Activated naive CD8-positive, alpha-beta T cell treated with anti-CD3 and anti-CD28 coated beads, Interleukin-2, amount 10 ng/mL, durations not matched to agents 7 days and 5 days (primary cell): ENCODE measurements around the gene ABCC3. TPM values are rescaled to one million over a fixed set of nuclear protein-coding genes. Genes with fewer than 3 reads are reported as not detected.
"Not testable (repeated sequence)": the region's sequence is repeated elsewhere in the genome, so short reads cannot be mapped to it uniquely, and the experiment has no call there.

Experiments used
- ATAC-seq: fragments of 150-1000 bp; cut with Tn5 transposase; one replicate; pipeline ENCODE4 v1.10.0; 2021; ENCODE audit warnings: low read depth, moderate library complexity
- POLR2A ChIA-PET: fragments of 350-600 bp; sonication (Branson Sonifier 250); formaldehyde crosslinking; loops from one replicate; lab custom pipeline; 2021; ENCODE audit warnings: antibody characterized with exemption; lab: Charles Lee
- DNase-seq: peaks from one replicate; pipeline ENCODE4 v3.0.0; 2021
- H3K27ac Mint-ChIP-seq: one replicate; pipeline ENCODE4 v1.8.0; 2022; ENCODE audit warnings: mild to moderate bottlenecking, mixed read lengths
- H3K27me3 Mint-ChIP-seq: one replicate; pipeline ENCODE4 v1.8.0; 2022; ENCODE audit warnings: mild to moderate bottlenecking, moderate library complexity, mixed read lengths
- H3K36me3 Mint-ChIP-seq: one replicate; pipeline ENCODE4 v1.8.0; 2021; ENCODE audit warnings: mild to moderate bottlenecking, mixed read lengths
- H3K4me1 Mint-ChIP-seq: one replicate; pipeline ENCODE4 v1.8.0; 2021; ENCODE audit warnings: mixed read lengths
- H3K4me3 Mint-ChIP-seq: one replicate; pipeline ENCODE4 v1.8.0; 2022; ENCODE audit warnings: mild to moderate bottlenecking, moderate library complexity, mixed read lengths
- H3K9me3 Mint-ChIP-seq: one replicate; pipeline ENCODE4 v1.8.0; 2021; ENCODE audit warnings: mixed read lengths
- total RNA-seq, 2 experiments: library from RNA; stranded (reverse); gene quantifications; one replicate each; pipeline ENCODE4 v1.2.3, GENCODE V29; 2021

ABCC3 gene
- total RNA-seq, 2 experiments from 2014 or later: 0.77 to 1.4 TPM

DNA sequence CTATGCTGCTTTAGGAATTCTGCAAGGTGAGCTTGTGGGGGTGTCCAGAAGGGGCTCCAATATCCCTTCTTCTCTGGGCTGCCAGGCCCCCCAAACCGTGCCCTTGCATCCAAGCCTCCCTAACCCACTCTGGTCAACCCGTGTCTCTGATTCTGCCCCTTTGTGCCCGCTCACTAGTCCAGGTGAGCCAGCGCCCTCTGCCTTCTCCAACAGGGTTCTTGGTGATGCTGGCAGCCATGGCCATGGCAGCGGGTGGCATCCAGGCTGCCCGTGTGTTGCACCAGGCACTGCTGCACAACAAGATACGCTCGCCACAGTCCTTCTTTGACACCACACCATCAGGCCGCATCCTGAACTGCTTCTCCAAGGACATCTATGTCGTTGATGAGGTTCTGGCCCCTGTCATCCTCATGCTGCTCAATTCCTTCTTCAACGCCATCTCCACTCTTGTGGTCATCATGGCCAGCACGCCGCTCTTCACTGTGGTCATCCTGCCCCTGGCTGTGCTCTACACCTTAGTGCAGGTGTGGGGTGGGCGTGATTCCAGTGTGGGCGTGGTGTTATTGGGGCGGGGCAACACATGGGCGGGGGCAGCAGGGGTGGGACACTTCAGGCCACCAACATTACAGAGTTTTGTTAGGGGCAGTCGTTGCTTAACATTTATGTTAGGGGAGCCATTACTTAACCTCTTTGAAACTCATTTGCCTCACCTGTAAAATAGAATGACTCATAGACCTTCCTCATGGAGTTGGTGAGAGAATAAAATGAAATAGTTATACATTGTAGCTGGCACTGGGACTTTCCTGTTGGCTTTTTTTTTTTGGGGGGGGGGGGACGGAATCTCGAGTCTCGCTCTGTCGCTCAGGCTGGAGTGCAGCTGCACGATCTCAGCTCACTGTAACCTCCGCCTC, 41.6 kb downstream of the ABCC3 start:
- no peaks in the 10 kb centered on the region for H3K36me3 Mint-ChIP-seq

GRCh38 chr17:50677851-50678375, 43.2 kb downstream of the ABCC3 start:
- Mint-ChIP-seq H3K9me3 (no peaks in the 10 kb centered on the region), H3K4me3 (no peak overlapping the region), H3K27ac (no peak overlapping the region), H3K27me3 (peaks cover 16% of the 10 kb centered on the region), H3K36me3 (no peaks in the 10 kb centered on the region), H3K4me1 (peaks cover 4% of the 10 kb centered on the region)
- ATAC-seq: no peak
- DNase-seq: no peak
- POLR2A ChIA-PET: no interaction called here

More for the DNA sequence above, 41.6 kb downstream of the ABCC3 start:
- H3K4me3 Mint-ChIP-seq: no peak overlapping the region
- no peak overlapping the region for H3K27ac Mint-ChIP-seq
- H3K27me3 Mint-ChIP-seq: peaks cover 8% of the 10 kb centered on the region
- no peaks in the 10 kb centered on the region for H3K9me3 Mint-ChIP-seq
- DNase-seq (no peak), ATAC-seq (no peak)
- POLR2A ChIA-PET: no interaction called here
- H3K4me1 Mint-ChIP-seq: peaks cover 3% of the 10 kb centered on the region

DNA sequence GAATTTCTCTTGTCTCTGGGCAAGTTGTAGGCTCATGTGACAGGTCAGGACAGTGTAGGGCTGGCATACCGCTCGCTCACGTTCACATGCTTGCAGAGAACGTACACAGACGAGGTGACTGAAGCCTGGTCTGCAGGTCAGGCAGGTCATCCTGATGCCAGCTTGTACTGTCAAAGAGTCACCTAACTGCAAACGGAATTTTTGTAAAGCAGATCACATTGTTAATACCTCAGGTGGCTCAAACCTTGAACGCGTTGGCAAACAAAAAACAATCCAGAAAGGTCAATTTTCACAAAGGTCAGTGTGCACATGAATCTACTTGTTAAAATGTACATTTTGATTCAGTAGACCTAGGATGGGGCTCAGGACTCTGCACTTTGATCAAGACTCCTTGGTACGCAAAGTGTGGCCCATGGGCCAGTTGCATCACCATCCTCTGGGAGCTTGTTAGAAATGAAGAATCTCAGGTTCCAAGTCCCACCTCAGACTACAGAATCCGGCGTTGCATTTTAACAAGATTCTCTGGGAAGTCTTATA, 44.4 kb downstream of the ABCC3 start:
- POLR2A ChIA-PET: no interaction called here
- no peaks in the 10 kb centered on the region for H3K9me3 Mint-ChIP-seq
- no peaks in the 10 kb centered on the region for H3K36me3 Mint-ChIP-seq
- H3K27me3 Mint-ChIP-seq: peaks cover 16% of the 10 kb centered on the region
- DNase-seq (no peak), ATAC-seq (no peak)
- H3K27ac Mint-ChIP-seq: no peak overlapping the region
- H3K4me1 Mint-ChIP-seq: peaks cover 4% of the 10 kb centered on the region
- H3K4me3 Mint-ChIP-seq: no peak overlapping the region

DNA sequence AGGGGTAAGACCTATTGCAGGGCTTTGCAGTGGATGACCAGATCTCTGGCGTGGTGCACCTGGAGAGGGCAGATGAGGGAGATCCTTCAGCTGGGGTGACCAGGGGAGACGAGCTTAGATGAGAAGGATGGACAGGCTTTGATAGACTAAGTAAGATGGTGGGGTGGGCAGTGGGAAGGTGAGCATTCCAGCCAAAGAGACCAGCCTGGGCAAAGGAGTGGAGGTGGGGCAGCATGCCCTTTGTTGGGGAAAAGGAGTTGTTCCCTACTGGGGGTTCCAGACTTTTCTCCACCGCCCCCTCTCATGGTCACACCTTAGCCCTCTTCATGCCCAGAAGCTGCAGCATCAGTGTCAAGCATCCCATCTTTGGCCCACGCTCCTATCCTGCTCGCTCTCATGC, 45.4 kb downstream of the ABCC3 start:
- Mint-ChIP-seq H3K27ac (no peak overlapping the region), H3K4me3 (no peak overlapping the region), H3K4me1 (peaks cover 4% of the 10 kb centered on the region), H3K36me3 (no peaks in the 10 kb centered on the region), H3K9me3 (no peaks in the 10 kb centered on the region), H3K27me3 (peaks cover 16% of the 10 kb centered on the region)
- DNase-seq (no peak), ATAC-seq (no peak)
- POLR2A ChIA-PET: no interaction called here

DNA sequence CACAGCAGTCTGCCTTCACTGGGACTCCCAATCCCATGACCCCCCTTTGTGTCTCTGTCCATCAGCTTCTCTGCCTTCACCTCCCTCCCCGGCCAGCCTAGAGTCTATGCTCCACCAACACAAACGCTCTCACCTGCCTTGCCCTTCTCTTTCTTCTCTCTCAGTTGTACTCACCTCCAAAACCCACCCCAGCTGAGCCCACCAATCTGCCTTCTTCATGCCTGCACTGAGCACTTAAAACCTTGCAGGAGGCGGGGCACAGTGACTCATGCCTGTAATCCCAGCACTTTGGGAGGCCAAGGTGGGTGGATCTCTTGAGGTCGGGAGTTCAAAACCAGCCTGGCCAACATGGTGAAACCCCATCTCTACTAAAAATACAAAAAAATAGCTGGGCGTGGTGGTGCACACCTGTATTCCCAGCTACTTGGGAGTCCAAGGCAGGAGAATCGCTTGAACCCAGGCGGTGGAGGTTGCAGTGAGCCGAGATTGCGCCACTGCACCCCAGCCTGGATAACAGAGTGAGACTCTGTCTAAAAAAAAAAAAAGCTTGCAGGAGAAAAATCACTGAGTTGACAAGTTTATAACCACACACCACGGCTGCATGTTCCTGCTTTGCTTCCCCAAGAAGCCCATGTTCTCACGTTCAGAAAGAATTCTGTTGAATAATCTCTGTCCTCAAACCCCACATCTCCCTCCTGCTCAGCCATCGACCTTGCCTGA, 46.0 kb downstream of the ABCC3 start:
- H3K4me1 Mint-ChIP-seq, DNase-seq, POLR2A ChIA-PET, H3K9me3 Mint-ChIP-seq, H3K36me3 Mint-ChIP-seq, ATAC-seq, H3K4me3 Mint-ChIP-seq, H3K27ac Mint-ChIP-seq: not testable (repeated sequence)
- H3K27me3 Mint-ChIP-seq: peaks cover 16% of the 10 kb centered on the region

DNA sequence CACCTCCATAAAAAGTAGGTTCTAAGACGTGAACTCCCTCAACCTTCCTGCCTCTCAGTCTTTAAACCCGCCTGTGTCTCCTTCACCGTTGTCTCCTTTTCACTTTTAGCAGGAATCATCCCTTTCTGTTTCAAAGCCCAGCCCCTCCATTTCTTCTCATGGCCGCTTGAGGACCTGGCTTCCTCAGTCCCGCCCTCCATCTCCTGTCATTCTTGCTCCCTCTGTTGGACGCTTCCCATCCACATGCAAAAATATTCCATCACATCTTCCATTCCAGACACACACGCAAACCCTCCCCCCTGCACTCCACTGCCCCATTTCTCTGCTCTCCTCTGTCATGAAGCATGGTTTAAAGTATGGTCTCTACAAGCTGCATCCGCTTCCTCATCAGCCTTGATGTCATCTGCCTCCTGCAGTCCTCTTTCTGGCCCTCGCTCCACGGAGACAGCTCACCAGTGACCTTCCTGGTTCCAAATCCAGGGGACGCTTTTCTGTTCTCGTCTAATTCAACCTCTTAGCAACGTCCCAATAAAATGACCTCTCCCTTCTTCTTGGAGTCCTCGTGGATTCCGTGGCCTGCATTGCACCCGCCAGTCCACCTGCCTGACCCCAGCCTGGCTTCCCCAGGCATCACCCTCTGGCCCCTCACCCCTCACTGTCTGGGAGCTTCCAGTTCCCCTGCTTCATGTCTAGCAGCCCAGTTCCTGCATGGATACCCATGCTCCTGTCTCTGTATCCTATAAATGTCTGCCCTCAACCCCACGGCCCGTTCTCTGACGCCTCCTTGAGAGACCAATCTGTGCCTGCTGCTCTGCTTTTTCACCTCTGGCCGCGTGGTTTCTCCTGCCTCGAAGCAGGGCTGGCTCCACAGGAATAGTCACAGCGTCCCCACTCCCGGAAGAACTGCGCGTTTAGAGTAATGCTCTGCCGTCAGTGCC, 46.9 kb downstream of the ABCC3 start:
- H3K9me3 Mint-ChIP-seq: no peaks in the 10 kb centered on the region
- ATAC-seq (no peak), DNase-seq (no peak)
- H3K27me3 Mint-ChIP-seq: peaks cover 16% of the 10 kb centered on the region
- no peaks in the 10 kb centered on the region for H3K36me3 Mint-ChIP-seq
- no peak overlapping the region for H3K4me3 Mint-ChIP-seq
- POLR2A ChIA-PET: no interaction called here
- peaks cover 4% of the 10 kb centered on the region for H3K4me1 Mint-ChIP-seq
- H3K27ac Mint-ChIP-seq: no peak overlapping the region

DNA sequence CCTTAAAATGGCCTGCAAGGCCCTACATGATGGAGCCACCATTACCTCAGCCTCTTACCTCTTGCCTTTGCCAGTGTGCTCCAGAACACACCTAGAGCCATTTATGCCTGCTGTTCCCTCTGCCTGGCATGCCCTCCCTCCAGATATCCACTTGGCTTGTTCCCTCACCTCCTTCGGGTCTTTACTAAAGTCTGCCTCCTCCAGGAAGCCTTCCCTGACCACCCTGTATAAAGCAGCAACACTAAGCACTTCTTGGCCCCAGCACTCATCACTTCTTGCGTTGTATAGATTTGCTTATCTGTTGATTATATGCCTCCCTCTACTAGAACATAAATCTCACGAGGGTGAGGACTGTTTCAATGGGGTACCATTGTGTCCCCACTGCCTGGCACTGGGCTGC, 47.8 kb downstream of the ABCC3 start:
- POLR2A ChIA-PET: no interaction called here
- Mint-ChIP-seq H3K9me3 (no peaks in the 10 kb centered on the region), H3K27me3 (peaks cover 16% of the 10 kb centered on the region), H3K4me3 (no peak overlapping the region), H3K4me1 (peaks cover 4% of the 10 kb centered on the region), H3K36me3 (no peaks in the 10 kb centered on the region), H3K27ac (no peak overlapping the region)
- DNase-seq: no peak
- no peak for ATAC-seq

DNA sequence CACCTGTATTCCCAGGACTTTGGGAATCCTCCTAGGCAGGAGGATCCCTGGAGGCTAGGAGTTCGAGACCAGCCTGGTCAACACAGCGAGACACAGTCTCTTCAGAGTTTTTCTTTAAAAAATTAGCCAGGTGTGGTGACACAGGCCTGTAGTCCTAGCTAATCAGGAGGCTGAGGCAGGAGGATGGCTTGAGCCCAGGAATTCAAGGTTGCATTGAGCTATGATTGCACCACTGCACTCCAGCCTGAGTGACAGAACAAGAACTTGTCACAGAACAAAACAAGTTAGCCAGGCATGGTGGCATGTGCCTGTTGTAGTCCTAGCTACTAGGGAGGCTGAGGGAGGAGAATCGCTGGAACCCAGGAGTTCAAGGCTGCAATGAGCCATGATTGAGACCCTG, 48.3 kb downstream of the ABCC3 start:
- H3K27ac Mint-ChIP-seq: no peak overlapping the region
- H3K36me3 Mint-ChIP-seq: no peaks in the 10 kb centered on the region
- H3K9me3 Mint-ChIP-seq: no peaks in the 10 kb centered on the region
- no peak for ATAC-seq
- no peak overlapping the region for H3K4me3 Mint-ChIP-seq
- POLR2A ChIA-PET: no interaction called here
- no peak for DNase-seq
- peaks cover 16% of the 10 kb centered on the region for H3K27me3 Mint-ChIP-seq
- H3K4me1 Mint-ChIP-seq: peaks cover 4% of the 10 kb centered on the region

GRCh38 chr17:50683434-50684287, 49.0 kb downstream of the ABCC3 start:
- Mint-ChIP-seq H3K36me3 (no peaks in the 10 kb centered on the region), H3K27ac (no peak overlapping the region), H3K4me3 (no peak overlapping the region), H3K4me1 (peaks cover 4% of the 10 kb centered on the region), H3K9me3 (no peaks in the 10 kb centered on the region), H3K27me3 (peaks cover 16% of the 10 kb centered on the region)
- no peak for ATAC-seq
- no peak for DNase-seq
- POLR2A ChIA-PET: no interaction called here

GRCh38 chr17:50684288-50684611, 49.6 kb downstream of the ABCC3 start:
- ATAC-seq: no peak

DNA sequence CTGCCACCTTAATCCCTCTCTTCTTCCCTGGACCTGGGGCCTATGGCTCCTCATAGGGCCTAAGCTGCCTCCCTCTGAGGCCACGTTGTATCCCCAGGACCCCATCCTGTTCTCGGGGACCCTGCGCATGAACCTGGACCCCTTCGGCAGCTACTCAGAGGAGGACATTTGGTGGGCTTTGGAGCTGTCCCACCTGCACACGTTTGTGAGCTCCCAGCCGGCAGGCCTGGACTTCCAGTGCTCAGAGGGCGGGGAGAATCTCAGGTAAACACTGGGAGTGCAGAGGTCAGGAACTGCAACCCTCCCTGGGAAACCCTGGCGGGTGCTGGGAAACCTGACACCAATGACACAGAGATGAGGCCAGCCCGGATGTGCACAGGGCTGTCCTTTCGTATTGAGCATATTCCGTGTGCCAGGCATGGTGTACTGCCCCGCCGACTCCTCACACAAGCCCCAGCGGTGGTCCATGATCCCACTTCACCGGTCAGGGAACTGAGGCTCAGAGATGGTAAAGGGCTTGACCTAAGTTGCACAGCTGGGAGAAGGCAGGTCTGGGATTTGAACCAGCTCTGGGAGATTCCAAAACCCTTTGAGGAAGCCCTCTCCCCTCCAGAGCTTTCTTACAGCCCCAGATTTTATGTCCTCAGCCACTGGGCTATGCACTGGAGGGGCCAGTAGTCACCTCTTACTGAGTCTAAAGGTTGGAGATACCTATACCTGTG, 50.1 kb downstream of the ABCC3 start:
- Mint-ChIP-seq H3K36me3 (no peaks in the 10 kb centered on the region), H3K27ac (no peak overlapping the region), H3K4me1 (peaks cover 4% of the 10 kb centered on the region), H3K4me3 (no peak overlapping the region), H3K27me3 (peaks cover 16% of the 10 kb centered on the region), H3K9me3 (no peaks in the 10 kb centered on the region)
- POLR2A ChIA-PET: no interaction called here
- DNase-seq (no peak), ATAC-seq (no peak)

More at GRCh38 chr17:50684288-50684611, 49.6 kb downstream of the ABCC3 start:
- DNase-seq: no peak
- no peak overlapping the region for H3K4me3 Mint-ChIP-seq
- H3K9me3 Mint-ChIP-seq: no peaks in the 10 kb centered on the region
- H3K27ac Mint-ChIP-seq: no peak overlapping the region
- peaks cover 4% of the 10 kb centered on the region for H3K4me1 Mint-ChIP-seq
- H3K27me3 Mint-ChIP-seq: peaks cover 16% of the 10 kb centered on the region
- H3K36me3 Mint-ChIP-seq: no peaks in the 10 kb centered on the region
- POLR2A ChIA-PET: no interaction called here

- Mint-ChIP-seq H3K27ac (no peak overlapping the region), H3K27me3 (peaks cover 16% of the 10 kb centered on the region), H3K36me3 (no peaks in the 10 kb centered on the region), H3K9me3 (no peaks in the 10 kb centered on the region), H3K4me1 (peaks cover 4% of the 10 kb centered on the region), H3K4me3 (no peak overlapping the region)
- DNase-seq (no peak), ATAC-seq (no peak)
- POLR2A ChIA-PET: no interaction called here
Observed at GRCh38 chr17:50685334-50685665, 50.6 kb downstream of the ABCC3 start.
